GM23338 (cell line): Measurements from ENCODE around the gene CAMTA1. TPM values are rescaled to one million over a fixed set of nuclear protein-coding genes. Genes with fewer than 3 reads are reported as not detected.

ENCODE experiments used
- ATAC-seq: fragments of 200-7000 bp; cut with Tn5 transposase; 3 replicates; pipeline ENCODE4 v1.9.1; 2020
- DNase-seq: peaks from one replicate; pipeline ENCODE4 v3.0.0-alpha.2; 2015; ENCODE audit warnings: low spot score
- H2AFZ ChIP-seq: fragments of 200-600 bp; sonication (generic); 2 replicates; pipeline ENCODE4 v1.8.0; 2016; ENCODE audit warnings: antibody characterized with exemption, mild to moderate bottlenecking, moderate library complexity
- H3F3A ChIP-seq: fragments of 200-600 bp; sonication (generic); replicated peaks from 2 replicates; pipeline ENCODE4 v1.8.0; 2017; ENCODE audit warnings: antibody characterized with exemption, mixed run types, low read depth
- H3K27ac ChIP-seq: fragments of 200-600 bp; sonication (generic); 2 replicates; pipeline ENCODE4 v1.6.1; 2016; ENCODE audit warnings: low read depth
- H3K27me3 ChIP-seq: fragments of 200-600 bp; sonication (generic); 2 replicates; pipeline ENCODE4 v1.8.0; 2016; ENCODE audit warnings: mild to moderate bottlenecking, mixed run types, moderate library complexity; ENCODE audit not compliant: insufficient read depth
- H3K36me3 ChIP-seq: fragments of 200-600 bp; sonication (generic); 2 replicates; pipeline ENCODE4 v1.8.0; 2016; ENCODE audit warnings: mild to moderate bottlenecking; ENCODE audit not compliant: insufficient read depth
- H3K4me1 ChIP-seq: fragments of 200-600 bp; sonication (generic); 2 replicates; pipeline ENCODE4 v1.8.0; 2016; ENCODE audit warnings: mild to moderate bottlenecking, moderate library complexity; ENCODE audit not compliant: insufficient read depth
- H3K4me2 ChIP-seq: fragments of 200-600 bp; sonication (generic); 2 replicates; pipeline ENCODE4 v1.7.1; 2017; ENCODE audit warnings: mixed run types
- H3K4me3 ChIP-seq: fragments of 200-600 bp; sonication (generic); 2 replicates; pipeline ENCODE4 v1.6.1; 2016; ENCODE audit warnings: mixed run types
- H3K79me2 ChIP-seq: fragments of 200-600 bp; sonication (generic); replicated peaks from 2 replicates; pipeline ENCODE4 v1.8.0; 2017; ENCODE audit warnings: mild to moderate bottlenecking; ENCODE audit not compliant: insufficient read depth
- H3K9me2 ChIP-seq: fragments of 200-600 bp; sonication (generic); 2 replicates; pipeline ENCODE4 v1.8.0; 2017; ENCODE audit not compliant: insufficient read depth
- H4K20me1 ChIP-seq: fragments of 200-600 bp; sonication (generic); replicated peaks from 2 replicates; pipeline ENCODE4 v1.8.0; 2017; ENCODE audit warnings: mild to moderate bottlenecking; ENCODE audit not compliant: insufficient read depth
- H3K27ac Mint-ChIP-seq: 2 replicates; pipeline ENCODE4 v1.8.0; 2020; ENCODE audit warnings: inconsistent platforms, mild to moderate bottlenecking, moderate library complexity, mixed read lengths
- H3K27me3 Mint-ChIP-seq: 3 replicates; pipeline ENCODE4 v1.8.0; 2022; ENCODE audit warnings: low read depth, mild to moderate bottlenecking, moderate library complexity, mixed read lengths, inconsistent platforms; ENCODE audit not compliant: insufficient read depth, poor library complexity
- H3K36me3 Mint-ChIP-seq: 3 replicates; pipeline ENCODE4 v1.8.0; 2021; ENCODE audit warnings: low read depth, mild to moderate bottlenecking, inconsistent platforms, moderate library complexity, mixed read lengths
- H3K4me1 Mint-ChIP-seq: 3 replicates; pipeline ENCODE4 v1.8.0; 2020; ENCODE audit warnings: mild to moderate bottlenecking, inconsistent platforms, mixed read lengths
- H3K4me3 Mint-ChIP-seq: 3 replicates; pipeline ENCODE4 v1.8.0; 2021; ENCODE audit warnings: moderate library complexity, mild to moderate bottlenecking, inconsistent platforms, mixed read lengths
- H3K9me3 Mint-ChIP-seq: 3 replicates; pipeline ENCODE4 v1.8.0; 2020; ENCODE audit warnings: moderate library complexity, mild to moderate bottlenecking, inconsistent platforms, mixed read lengths
- CREB1 ChIP-seq: fragments of 250-450 bp; sonication (Bioruptor Pico); IDR thresholded peaks from 2 replicates; pipeline ENCODE4 v1.5.0; 2020; ENCODE audit warnings: low read depth, mild to moderate bottlenecking, moderate library complexity
- CTCF ChIP-seq, 2 experiments: fragments of 200-600 bp in 1 of 2; sonication (generic) in 1 of 2; conservative IDR thresholded peaks; 2 replicates each; pipeline versions ENCODE4 v1.5.1 to v1.6.1; 2016 to 2017; ENCODE audit warnings: antibody characterized with exemption in 2 of 2, low read depth in 2 of 2, mild to moderate bottlenecking in 2 of 2, moderate library complexity in 1 of 2
- ETS1 ChIP-seq: IDR thresholded peaks from 2 replicates; pipeline ENCODE4 v1.6.1; 2016; ENCODE audit warnings: antibody characterized with exemption
- EZH2phosphoT487 ChIP-seq: fragments of 200-600 bp; sonication (generic); IDR thresholded peaks from one replicate; pipeline ENCODE4 v1.8.1; 2018; ENCODE audit warnings: antibody characterized with exemption; ENCODE audit not compliant: unreplicated experiment
- NANOG ChIP-seq: IDR thresholded peaks from 2 replicates; pipeline ENCODE4 v1.6.1; 2016; ENCODE audit warnings: antibody characterized with exemption, borderline replicate concordance
- POLR2AphosphoS5 ChIP-seq: IDR thresholded peaks from 2 replicates; pipeline ENCODE4 v1.6.1; 2016; ENCODE audit warnings: antibody characterized with exemption, low read depth
- REST ChIP-seq: IDR thresholded peaks from one replicate; pipeline ENCODE4 v1.6.1; 2018; ENCODE audit warnings: antibody characterized with exemption; ENCODE audit not compliant: unreplicated experiment
- STAT1 ChIP-seq: IDR thresholded peaks from one replicate; pipeline ENCODE4 v1.6.1; 2016; ENCODE audit warnings: antibody characterized with exemption; ENCODE audit not compliant: unreplicated experiment
- ZNF114 ChIP-seq: fragments of 250-450 bp; sonication (Bioruptor Pico); IDR thresholded peaks from 2 replicates; pipeline ENCODE4 v1.5.0; 2020; ENCODE audit warnings: mild to moderate bottlenecking, moderate library complexity
- polyA plus RNA-seq: library from polyadenylated mRNA; unstranded; fragments of >200 nt; fragmentation: Nextera tagmentation; extraction: Ambion mirVana; gene quantifications from 2 replicates; pipeline ENCODE4 v1.2.1, GENCODE V29; 2016
- total RNA-seq: library from RNA; depleted of rRNA; stranded (reverse); fragments of >200 nt; shearing (Covaris generic); gene quantifications from 2 replicates; pipeline ENCODE4 v1.2.3, GENCODE V29; 2014

The CAMTA1 gene
- total and polyA plus RNA-seq, 2 experiments from 2014 or later = 115 to 519 TPM

DNA sequence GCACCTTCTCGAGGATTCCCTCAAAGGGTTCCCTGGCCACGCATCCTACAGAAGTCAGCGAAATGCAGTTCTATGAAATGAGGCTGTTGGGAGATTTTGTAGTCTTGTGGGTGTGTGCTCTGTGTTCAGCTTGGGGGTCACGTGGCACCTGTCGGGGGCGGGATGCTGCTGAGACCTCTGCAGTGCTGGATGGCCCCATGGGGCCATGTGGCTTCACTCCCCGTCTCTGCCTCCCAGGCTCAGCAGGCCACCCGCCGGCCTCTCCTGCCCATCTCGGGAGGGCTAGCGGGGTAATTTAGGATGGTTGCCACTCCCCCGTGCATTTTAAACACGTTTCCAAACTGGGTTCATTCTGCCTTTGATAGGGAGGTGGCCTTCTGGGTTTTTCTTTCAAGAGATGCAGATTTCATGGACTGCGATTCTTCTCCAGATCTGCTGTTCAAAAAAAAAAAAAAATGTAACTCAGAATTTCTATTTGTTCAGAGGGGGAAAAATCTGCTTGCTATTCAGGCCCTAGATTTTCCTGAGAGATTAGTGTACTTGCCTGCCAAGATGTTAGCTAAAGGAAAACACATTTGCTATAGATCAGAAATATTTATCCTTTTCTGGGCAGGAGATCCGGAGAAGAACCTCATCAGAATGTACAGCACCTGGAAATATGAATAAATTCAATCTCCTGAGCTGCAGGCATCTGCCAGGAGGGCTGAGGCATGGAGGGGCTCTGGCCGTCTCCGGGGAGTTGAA, 708.6 kb downstream of the CAMTA1 start (continued):
- no peak for TF ChIP-seq ETS1
- no peak for TF ChIP-seq REST
- TF ChIP-seq CTCF (conservative IDR thresholded peaks at IDR 0.05; ENCODE audit: low read depth in 2 of 2) = no peak
- no peak for TF ChIP-seq EZH2phosphoT487

GRCh38 chr1:7495962-7496361, 710.7 kb downstream of the CAMTA1 start:
- Histone ChIP-seq H3F3A (peaks cover 4% of the 10 kb centered on the region; the same call in 1 of the 2 replicates), H3K79me2 (no peaks in the 10 kb centered on the region), H4K20me1 (no peaks in the 10 kb centered on the region), H3K9me2 (no peaks in the 10 kb centered on the region), H3K4me3 (no peak overlapping the region), H3K4me1 (no peaks in the 10 kb centered on the region), H3K4me2 (no peak overlapping the region), H2AFZ (peak overlapping the region; percentile 52; the same call in 1 of the 2 replicates), H3K36me3 (no peaks in the 10 kb centered on the region), H3K27me3 (no peaks in the 10 kb centered on the region), H3K27ac (no peak overlapping the region)
- Mint-ChIP-seq H3K4me1 (peaks cover 16% of the 10 kb centered on the region), H3K27me3 (no peaks in the 10 kb centered on the region), H3K36me3 (no peaks in the 10 kb centered on the region; the same call in 2 of the 3 replicates), H3K27ac (no peak overlapping the region), H3K4me3 (no peak overlapping the region), H3K9me3 (peaks cover 5% of the 10 kb centered on the region; the same call in 2 of the 3 replicates)
- DNase-seq (no peak), ATAC-seq (peak; percentile 79)
- TF ChIP-seq NANOG (no peak), ZNF114 (CRISPR knock-in tag) (no peak), POLR2AphosphoS5 (no peak), ETS1 (no peak), CTCF (conservative IDR thresholded peaks at IDR 0.05; ENCODE audit: low read depth in 2 of 2) (peak in 1 of 2 experiments; percentile 11; a peak in 1 of 4 replicates), CREB1 (CRISPR knock-in tag) (no peak), STAT1 (no peak)
